Prostate gland (tissue), 2 donors: Measurements from ENCODE around the gene TEX35.

ENCODE experiments used
- POLR2A ChIP-seq: fragments of 450-650 bp; IDR thresholded peaks from one replicate; pipeline ENCODE4 v1.6.1; 2016; ENCODE audit warnings: antibody characterized with exemption, mild to moderate bottlenecking
- POLR2AphosphoS5 ChIP-seq: sonication (generic); formaldehyde crosslinking; IDR thresholded peaks from one replicate; pipeline ENCODE4 v1.6.1; 2017; ENCODE audit warnings: antibody characterized with exemption
- TF ChIP-seq, protein P1 (sequence below), 4 experiments: fragments of 200-600 bp in 2 of 4; fragments of 450-650 bp in 2 of 4; sonication (generic) in 2 of 4; IDR thresholded peaks; 1 replicate in 3 of 4; 2 replicates in 1 of 4; pipeline ENCODE4 v1.5.1; 2016 to 2019; ENCODE audit warnings: antibody characterized with exemption in 4 of 4, mild to moderate bottlenecking in 2 of 4, moderate library complexity in 2 of 4

- TF ChIP-seq POLR2A = no peak
- TF ChIP-seq, protein P1, sequence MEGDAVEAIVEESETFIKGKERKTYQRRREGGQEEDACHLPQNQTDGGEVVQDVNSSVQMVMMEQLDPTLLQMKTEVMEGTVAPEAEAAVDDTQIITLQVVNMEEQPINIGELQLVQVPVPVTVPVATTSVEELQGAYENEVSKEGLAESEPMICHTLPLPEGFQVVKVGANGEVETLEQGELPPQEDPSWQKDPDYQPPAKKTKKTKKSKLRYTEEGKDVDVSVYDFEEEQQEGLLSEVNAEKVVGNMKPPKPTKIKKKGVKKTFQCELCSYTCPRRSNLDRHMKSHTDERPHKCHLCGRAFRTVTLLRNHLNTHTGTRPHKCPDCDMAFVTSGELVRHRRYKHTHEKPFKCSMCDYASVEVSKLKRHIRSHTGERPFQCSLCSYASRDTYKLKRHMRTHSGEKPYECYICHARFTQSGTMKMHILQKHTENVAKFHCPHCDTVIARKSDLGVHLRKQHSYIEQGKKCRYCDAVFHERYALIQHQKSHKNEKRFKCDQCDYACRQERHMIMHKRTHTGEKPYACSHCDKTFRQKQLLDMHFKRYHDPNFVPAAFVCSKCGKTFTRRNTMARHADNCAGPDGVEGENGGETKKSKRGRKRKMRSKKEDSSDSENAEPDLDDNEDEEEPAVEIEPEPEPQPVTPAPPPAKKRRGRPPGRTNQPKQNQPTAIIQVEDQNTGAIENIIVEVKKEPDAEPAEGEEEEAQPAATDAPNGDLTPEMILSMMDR (IDR thresholded peaks at IDR 0.05) = no peak
- no peak for TF ChIP-seq POLR2AphosphoS5
Observed at GRCh38 chr1:178494569-178494971, 18.3 kb upstream of the TEX35 start.
